ENCODE measurements around the gene IDH3B.

IDH3B gene

GRCh38 chr20:2640260-2640659 is 23.8 kb downstream of the IDH3B start:
- H3K4me2 ChIP-seq (ENCODE audit: low read depth, low read length), result no peak overlapping the region
- H3K4me1 ChIP-seq (ENCODE audit: low read length), result no peaks in the 10 kb centered on the region
- no peaks in the 10 kb centered on the region for H3K36me3 ChIP-seq (replicated peaks; ENCODE audit: insufficient read depth, low read length)
- no peak overlapping the region for H3K9ac ChIP-seq (ENCODE audit: low read length)
- TF ChIP-seq EZH2 (optimal IDR thresholded peaks at IDR 0.05; ENCODE audit: low read depth, low read length), result no peak
- TF ChIP-seq EZH2phosphoT487 (IDR thresholded peaks at IDR 0.05; ENCODE audit: low read length), result no peak
- no peak for TF ChIP-seq CTCF (IDR thresholded peaks at IDR 0.05; ENCODE audit: low read length)
- no peaks in the 10 kb centered on the region for H4K20me1 ChIP-seq (ENCODE audit: insufficient read depth, low read length)
- H3K27ac ChIP-seq (ENCODE audit: low read length), result no peak overlapping the region
- no peaks in the 10 kb centered on the region for H3F3A ChIP-seq (ENCODE audit: insufficient read depth, low read length)
- H2AFZ ChIP-seq (ENCODE audit: low read length), result no peak overlapping the region
- no peaks in the 10 kb centered on the region for H3K9me3 ChIP-seq (replicated peaks; ENCODE audit: insufficient read depth, low read length)
- no peak for DNase-seq
- H3K9me2 ChIP-seq (replicated peaks; ENCODE audit: insufficient read depth, low read length), result no peaks in the 10 kb centered on the region
- H3K27me3 ChIP-seq (replicated peaks; ENCODE audit: insufficient read depth, low read length), result no peaks in the 10 kb centered on the region
- no peak overlapping the region for H3K4me3 ChIP-seq (ENCODE audit: low read length)
- H3K79me2 ChIP-seq (ENCODE audit: low read length), result no peaks in the 10 kb centered on the region

GRCh38 chr20:2637246-2637645 is 26.8 kb downstream of the IDH3B start:
- no peak for TF ChIP-seq CTCF (IDR thresholded peaks at IDR 0.05; ENCODE audit: low read length)
- no peak for TF ChIP-seq EZH2 (optimal IDR thresholded peaks at IDR 0.05; ENCODE audit: low read depth, low read length)
- no peak for TF ChIP-seq EZH2phosphoT487 (IDR thresholded peaks at IDR 0.05; ENCODE audit: low read length)
- H3K4me3 ChIP-seq (ENCODE audit: low read length), result no peak overlapping the region
- H3K4me1 ChIP-seq (ENCODE audit: low read length), result no peaks in the 10 kb centered on the region
- H3K27me3 ChIP-seq (replicated peaks; ENCODE audit: insufficient read depth, low read length), result no peaks in the 10 kb centered on the region
- H3K9me3 ChIP-seq (replicated peaks; ENCODE audit: insufficient read depth, low read length), result no peaks in the 10 kb centered on the region
- no peaks in the 10 kb centered on the region for H3F3A ChIP-seq (ENCODE audit: insufficient read depth, low read length)
- no peak overlapping the region for H3K27ac ChIP-seq (ENCODE audit: low read length)
- H3K79me2 ChIP-seq (ENCODE audit: low read length), result no peaks in the 10 kb centered on the region
- H4K20me1 ChIP-seq (ENCODE audit: insufficient read depth, low read length), result no peaks in the 10 kb centered on the region
- no peak overlapping the region for H2AFZ ChIP-seq (ENCODE audit: low read length)
- no peaks in the 10 kb centered on the region for H3K9me2 ChIP-seq (replicated peaks; ENCODE audit: insufficient read depth, low read length)
- no peaks in the 10 kb centered on the region for H3K36me3 ChIP-seq (replicated peaks; ENCODE audit: insufficient read depth, low read length)
- H3K4me2 ChIP-seq (ENCODE audit: low read depth, low read length), result no peak overlapping the region
- no peak for DNase-seq
- H3K9ac ChIP-seq (ENCODE audit: low read length), result no peak overlapping the region

- no peak for DNase-seq
- Histone ChIP-seq H3K4me3 (ENCODE audit: low read length) (no peak overlapping the region), H3K9me2 (replicated peaks; ENCODE audit: insufficient read depth, low read length) (no peaks in the 10 kb centered on the region), H3K9ac (ENCODE audit: low read length) (no peak overlapping the region), H3K79me2 (ENCODE audit: low read length) (no peaks in the 10 kb centered on the region), H2AFZ (ENCODE audit: low read length) (no peak overlapping the region), H3K36me3 (replicated peaks; ENCODE audit: insufficient read depth, low read length) (no peaks in the 10 kb centered on the region), H4K20me1 (ENCODE audit: insufficient read depth, low read length) (no peaks in the 10 kb centered on the region), H3F3A (ENCODE audit: insufficient read depth, low read length) (no peaks in the 10 kb centered on the region), H3K27ac (ENCODE audit: low read length) (no peak overlapping the region), H3K4me2 (ENCODE audit: low read depth, low read length) (no peak overlapping the region), H3K4me1 (ENCODE audit: low read length) (no peaks in the 10 kb centered on the region), H3K27me3 (replicated peaks; ENCODE audit: insufficient read depth, low read length) (no peaks in the 10 kb centered on the region), H3K9me3 (replicated peaks; ENCODE audit: insufficient read depth, low read length) (no peaks in the 10 kb centered on the region)
- TF ChIP-seq CTCF (IDR thresholded peaks at IDR 0.05; ENCODE audit: low read length) (no peak), EZH2 (optimal IDR thresholded peaks at IDR 0.05; ENCODE audit: low read depth, low read length) (no peak), EZH2phosphoT487 (IDR thresholded peaks at IDR 0.05; ENCODE audit: low read length) (no peak)
These were observed 30.6 kb downstream of the IDH3B start for GRCh38 chr20:2633381-2633780.

Data from MM.1S (cell line).